IPS-NIHi11 (cell line): Measurements from ENCODE around the gene LYL1.

ENCODE experiments used
- DNase-seq: peaks from one replicate; pipeline ENCODE4 v3.0.0; 2012; ENCODE audit warnings: mixed read lengths, low spot score

The LYL1 gene

DNA sequence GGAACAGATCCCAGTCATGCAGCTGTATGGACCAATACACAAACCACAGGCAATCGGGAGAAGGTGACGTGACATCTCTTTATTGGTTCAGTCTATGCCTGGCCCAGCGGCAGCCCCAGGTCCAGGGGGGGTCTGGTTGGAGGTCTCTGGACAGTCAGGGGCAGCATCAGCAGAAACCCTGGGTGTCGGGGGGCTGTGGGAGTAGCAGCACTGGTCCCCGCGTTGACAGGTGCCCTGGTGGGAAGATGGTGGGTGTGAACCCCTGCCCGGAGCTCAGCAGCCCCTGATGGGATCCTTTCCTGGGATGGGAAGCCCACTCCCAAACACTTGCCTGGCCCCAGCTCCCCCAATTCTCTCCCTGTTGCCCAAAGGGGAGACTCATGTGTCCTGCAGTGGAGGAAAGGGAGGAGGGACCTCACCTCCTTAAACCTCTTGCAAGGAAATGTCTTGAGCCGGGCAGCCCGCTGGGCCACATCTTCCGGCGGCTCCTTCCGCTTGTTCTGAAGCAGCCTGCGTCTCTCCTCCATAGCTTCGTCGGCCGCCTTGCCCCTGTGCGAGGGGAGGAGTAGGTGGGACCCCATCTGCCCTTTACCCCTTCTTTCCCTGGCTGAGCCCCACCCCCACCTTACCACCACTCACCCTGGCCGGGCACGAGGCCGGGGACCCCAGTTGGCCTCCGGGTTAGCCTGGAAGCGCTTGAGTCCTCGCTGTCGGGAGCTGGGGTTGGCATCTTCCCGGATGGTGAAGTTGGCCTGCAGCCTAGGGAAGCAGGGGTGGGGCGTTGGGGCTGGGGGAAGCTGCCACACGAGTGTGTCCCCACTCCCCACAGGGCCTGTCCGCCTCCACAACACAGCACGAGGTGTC is 2.4 kb upstream of the LYL1 start:
- DNase-seq, result no peak

DNA sequence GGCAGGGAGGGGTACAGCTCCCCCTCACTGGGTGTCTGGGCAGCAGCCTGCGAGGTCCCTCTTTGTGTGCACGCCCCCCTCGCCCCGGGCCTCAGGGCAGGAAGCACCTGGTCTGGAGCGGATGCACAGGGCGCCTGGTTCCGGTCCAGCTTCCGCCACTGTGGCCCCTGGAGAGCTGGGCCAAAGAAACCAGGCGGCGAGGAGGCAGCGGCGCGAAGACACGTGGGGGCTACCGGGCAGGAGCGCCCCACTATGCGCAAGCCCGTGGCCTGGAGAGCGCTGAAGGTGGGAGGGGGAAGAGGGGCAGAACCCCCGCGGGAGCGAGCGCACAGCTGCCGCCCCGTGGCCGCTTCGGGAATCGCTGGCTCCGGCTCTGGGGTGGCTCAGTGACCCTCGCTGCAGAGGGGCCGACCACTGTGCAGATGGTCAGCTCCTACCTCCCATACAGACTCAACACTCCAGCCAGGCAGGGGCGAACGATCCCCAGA is 1.7 kb upstream of the LYL1 start:
- peak; percentile 89 for DNase-seq

DNA sequence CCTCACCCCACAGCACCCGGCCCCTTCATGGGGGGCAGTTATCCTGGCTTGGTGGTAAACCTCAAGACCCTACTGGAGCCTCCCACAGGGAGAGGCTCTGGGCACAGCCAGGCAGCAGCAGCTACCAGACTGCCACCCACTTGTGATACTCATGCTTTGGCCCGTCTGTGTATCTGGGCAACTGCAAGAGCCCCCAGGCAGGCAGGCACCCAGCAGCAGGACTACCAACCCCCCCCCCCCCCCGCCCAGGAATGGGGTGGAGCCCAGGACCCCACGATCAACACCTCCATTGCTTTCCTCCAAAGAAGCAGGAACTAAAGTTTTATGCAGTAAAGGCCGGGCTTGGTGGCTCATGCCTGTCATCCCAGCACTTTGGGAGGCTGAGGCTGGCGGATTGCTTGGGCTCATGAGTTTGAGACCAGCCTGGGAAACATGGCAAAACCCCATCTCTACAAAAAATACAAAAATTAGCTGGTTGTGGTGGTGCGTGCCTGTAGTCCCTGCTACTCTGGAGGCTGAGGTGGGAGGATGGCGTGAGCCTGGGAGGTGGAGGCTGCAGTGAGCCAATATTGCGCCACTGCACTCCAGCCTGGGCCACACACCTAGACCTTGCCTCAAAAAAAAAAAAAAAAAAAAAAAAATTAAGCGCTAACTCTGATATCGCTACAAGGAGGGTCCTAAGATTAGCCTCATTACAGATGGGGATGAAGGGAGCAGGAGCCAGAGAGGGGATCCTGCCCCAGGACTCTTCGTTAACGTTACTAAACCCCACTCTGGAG is 1.1 kb upstream of the LYL1 start:
- DNase-seq, result no peak

DNA sequence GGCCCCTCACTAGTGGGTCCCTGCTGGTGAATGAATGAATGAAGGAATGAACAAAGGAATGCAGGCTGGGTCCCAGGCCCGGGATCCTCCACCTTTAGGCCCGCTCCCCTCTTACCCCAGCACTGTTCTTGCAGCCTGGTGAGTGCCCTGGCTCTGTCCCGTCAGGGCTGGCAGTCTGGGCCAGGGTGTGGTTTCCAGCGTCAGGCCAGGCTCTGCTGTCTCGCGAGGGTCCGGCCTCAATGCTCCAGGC is 317 bp downstream of the LYL1 start:
- no peak for DNase-seq

DNA sequence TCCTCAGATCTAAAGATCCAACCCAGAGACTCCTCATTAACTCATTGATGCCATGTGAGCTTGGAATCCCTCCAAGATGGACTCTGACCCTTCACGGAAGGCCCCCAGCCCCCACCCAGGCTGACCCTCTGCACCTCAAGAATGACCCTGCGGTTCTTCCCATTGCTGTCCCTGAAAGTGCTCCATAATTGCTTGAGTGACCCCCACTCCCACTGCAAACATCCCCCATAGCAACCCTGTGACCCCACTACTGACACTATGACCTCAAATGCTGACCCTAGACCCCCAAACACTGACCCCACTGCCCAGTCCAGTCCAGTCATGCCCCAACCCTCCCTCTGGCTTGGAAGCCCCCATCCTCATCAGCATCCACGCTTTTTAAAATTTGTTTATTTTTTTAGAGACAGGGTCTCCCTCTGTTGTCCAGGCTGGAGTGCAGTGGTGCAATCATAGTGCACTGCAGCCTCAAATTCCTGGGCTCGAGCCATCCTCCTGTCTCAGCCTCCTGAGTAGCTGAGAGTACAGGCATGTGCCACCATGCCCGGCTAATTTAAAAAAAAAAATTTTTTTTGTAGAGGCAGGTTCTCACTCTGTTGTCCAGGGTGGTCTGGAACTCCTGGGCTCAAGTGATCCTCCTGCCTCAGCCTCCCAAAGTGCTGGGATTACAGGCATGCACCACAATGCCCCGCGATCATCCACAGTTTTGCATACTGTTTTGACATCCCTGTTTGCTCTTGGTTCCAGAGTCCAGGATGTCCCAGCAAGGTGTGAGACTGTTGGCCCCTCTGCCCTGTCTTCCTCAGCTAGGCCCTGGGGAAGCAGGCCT is 855 bp downstream of the LYL1 start:
- DNase-seq, result no peak

DNA sequence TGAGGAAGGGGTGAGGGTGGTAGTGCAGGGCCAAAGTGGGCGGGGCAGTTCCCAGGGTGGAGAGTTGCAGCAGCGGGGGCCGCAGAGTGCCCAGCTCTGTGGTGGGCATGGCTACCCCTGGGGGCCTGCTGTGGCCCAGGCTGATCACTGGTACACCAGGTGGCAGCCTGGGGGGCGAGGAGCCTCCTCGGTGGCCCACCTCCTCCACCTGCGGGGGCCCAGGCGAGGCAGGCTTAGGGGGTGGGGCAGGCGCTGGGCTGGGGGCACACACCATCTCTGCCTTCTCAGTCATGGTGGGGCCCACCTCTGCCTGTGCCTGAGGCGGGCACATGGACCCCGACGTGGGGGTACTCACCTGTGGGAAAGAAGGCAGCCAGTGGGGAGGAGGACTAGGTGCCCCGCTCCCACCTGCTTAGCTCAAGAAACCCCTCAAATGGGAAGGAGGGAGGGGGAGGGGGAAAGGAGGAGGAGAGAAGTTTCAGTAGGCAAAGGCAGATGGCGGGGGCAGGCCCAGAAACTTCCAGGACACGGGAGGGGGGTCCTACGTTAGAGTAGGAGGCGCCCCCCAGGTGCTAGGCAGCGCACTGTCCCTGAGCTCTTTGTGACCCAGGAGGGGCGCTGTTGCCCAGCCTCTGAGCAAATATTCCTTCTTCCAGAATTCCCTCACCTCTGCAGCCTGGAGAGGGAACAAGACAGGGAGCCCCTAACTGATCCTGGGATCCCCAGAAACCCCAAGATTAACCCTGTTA is 1.6 kb downstream of the LYL1 start:
- DNase-seq, result no peak

DNA sequence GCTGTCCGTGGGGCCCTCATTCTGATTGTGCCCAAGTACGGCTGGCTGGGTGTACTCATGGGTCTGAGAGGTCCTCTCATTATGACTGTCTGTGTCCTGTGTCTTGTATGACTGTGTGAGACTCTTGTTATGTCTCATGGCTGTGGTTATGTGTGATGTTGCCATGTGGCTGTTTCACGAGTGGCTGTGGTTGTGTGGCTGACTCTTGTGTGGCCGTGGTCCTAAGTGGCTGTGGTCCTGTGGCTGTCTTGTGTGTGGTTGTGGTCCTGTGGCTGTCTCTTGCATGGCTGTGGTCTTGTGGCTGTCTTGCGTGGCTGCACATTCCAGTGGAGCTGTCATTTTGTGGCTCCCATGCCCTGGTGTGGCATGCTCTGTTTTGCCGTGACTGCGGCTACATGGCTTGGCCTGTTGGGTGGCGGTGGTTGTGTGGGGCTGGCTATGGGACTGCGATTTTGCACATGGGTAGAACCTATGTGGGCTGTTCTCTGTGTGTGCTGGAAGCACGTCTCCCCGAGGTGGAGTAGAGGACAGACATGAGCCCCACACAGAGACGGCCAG is 2.5 kb downstream of the LYL1 start:
- DNase-seq, result no peak

DNA sequence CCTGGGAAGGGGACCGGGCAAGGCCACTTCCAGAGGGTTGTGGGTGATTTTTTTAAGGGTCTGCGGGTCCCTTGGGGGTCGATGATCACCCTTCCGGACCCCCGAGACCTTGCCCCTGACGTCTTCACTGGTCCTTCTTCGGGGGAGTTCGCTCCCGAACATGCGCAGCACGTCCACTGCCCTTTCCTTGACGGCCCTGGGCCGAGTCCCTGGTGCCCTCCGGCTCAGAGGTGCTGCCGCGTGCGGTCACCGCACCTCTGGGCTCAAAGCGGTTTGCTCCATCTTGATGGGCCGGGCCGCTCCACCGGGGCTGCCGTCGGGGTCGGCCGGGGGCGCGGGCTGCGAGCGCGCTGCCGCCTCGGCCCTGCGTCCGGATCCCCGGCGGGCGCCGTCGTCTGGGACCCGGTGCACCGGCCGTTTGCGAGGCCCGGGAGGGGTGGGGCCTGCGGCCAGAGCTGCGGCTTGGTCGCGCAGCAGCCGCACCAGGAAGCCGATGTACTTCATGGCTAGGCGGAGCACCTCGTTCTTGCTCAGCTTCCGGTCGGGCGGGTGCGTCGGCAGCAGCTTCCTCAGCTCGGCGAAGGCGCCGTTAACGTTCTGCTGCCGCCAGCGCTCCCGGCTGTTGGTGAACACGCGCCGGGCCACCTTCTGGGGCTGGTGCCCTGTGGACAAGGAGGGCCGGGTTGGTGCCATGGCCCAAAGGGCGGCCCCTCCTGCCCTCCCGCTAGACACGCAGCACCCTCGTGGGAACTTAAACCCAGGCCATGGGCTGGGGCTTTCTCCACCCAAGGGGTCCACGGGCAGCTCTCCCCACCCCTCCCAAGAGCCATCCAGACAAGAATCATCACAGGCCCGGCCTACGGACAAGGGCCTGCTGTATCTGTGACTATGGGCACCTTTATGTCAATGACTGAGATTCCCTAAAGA is 3.3 kb downstream of the LYL1 start:
- DNase-seq, result no peak

DNA sequence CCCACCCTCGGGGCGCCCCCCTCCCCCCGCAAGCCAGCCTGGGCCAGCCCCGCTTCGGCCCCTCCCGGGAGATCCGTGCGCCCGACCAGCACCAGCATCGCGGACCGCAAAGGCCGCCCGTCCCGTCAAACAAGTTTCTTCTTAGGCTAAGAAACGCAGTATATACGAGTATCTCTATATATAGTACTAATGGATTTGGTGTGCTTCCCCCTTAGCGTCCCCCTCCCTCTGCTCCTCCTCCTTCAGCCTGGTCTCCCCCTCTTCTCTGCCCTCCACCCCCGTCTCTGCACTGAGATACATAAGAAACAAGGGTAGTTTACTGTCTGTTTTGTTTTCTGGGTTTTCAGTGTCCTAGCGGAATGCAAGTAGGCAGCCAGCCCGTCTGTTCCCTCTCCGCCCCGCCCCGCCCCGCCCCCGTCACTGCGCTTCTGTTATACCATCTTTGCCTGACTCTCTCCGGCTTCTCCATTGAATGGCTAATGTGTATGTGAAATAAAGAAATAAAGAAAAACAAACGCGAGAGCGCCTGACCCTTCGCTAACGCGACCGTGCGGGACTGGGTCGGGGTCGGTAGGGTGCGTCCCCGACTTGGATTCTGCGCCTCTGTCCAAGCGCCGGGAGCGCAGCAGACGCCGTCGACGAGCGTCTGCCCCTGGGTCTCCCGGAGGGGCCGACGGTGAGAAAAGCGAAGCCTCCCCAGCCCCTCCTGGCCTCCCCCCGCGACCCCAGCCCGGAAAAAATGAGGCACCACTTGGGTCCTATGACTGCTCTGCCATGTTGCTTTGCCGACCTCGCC is 4.2 kb downstream of the LYL1 start:
- no peak for DNase-seq

DNA sequence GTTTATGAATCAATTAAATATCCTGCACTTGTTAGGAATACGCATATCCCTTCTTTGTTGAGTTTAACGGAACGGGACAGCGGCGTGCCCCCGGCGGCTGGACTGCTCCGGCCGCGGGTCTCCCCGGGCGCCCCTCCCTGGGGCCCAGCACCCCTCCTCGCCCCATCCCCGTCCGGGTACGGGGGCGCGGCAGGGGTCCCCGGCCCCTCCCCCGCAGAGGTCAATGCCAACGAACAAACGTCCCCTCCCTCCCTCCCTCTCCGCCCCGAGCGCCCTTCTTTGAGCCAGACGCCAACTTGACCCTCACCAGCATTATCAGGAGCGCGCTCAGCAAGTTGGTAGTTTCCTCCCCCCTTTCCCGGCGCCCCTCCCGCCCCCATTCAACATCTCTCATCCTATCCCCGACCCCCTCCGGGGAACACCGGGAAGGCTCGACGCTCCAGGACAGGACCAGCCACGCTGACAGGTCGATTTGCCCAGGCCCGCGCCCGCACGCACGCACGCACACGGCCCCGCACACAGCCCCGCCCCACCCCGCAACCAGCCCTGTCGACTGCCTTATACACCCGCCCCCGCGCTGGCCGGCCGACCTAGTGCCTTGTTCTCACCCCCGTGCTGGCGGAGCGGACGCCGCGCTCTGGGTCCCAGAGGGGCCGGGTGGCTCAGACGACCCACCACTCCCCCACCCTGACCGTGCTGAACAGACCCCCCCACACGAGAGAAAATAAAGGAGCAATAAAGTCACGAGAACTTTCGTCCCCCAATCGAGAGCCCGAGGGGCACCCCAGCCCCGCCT is 5.0 kb downstream of the LYL1 start:
- DNase-seq, result no peak

DNA sequence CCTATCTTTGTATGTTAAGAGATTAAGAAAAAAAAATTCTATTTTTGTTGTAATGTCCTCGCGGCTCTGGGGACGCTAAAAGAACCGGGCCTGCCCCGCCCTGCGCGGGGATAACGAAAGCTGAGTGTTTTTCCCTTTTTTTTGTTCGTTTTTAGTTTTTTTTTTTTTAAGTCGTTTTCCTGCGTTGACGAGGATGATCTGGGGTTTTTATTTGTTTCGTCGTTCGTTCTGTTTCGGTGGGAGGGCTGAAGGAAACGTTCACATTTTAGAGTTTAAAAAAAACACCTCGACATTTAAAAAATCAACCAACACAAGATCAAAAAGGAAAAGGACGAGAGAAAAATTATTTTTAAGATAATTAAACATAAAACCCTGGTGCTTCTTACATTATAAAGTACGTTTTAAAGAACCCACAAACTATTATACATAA is 5.6 kb downstream of the LYL1 start:
- no peak for DNase-seq

DNA sequence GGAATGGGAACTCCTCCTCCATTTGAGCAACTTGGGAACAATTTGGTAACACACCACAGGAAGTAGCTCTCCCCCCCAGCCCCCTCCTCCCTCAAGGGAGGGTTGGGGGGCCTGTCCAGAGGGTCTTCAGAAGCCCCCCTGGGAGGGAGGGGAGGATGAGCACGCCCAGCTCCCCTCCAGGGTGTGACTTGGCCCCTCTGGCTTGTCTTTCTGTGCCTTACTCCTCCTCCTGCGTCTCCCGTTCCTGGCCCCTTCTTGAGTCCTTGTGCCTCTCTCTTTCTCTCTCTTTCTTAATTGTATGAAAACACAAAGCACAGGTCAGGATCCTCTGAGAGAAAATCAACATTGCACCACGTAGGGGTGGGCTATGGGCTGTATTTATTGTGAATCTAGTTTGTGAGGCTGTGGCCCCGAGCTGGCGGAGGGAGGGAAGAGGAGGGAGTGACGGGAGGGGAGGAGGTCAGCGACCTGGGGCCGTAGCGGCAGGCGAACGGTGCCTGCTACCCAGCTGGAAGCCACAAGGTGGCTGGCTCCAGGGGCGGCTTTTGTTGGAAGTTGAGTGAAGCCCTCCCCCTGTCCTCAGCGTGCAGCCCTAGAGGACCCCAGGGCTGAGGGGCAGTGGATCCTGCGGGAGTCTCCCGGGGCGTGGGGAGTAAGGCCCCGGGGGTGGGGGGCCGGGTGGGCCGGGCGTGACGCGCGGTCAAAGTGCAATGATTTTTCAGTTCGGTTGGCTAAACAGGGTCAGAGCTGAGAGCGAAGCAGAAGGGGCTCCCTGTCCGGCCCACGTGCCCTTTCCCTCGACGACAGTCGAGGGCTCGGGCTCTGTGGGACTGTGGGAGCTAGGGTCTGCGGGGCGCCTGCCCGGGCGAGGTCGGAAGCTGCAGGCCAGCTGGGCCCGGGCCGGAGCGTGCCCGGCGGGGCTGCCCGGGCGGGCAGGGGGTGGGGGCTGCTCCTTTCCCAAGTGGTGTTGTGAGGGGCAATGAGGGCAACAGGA is 6.4 kb downstream of the LYL1 start:
- peak; percentile 77 for DNase-seq

DNA sequence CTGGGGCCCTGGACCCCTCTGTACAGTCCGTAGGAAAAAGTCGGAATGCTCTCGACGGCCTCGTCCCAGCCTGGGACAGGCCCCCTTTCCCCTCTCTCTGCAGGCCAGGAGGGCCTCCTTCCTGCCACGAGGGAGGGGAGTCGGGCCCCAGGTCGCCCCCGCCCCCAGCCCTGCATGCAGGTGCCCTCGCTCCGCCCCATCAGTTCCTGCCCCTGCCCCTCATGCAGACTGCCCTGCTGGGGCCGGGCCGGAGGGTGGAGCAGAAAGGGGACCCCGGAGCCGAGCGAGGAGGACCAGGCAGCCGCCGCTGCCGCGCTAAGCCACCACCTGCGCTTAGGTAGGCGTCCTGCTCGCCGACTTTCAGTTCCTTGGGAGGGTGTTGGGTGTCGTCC is 7.3 kb downstream of the LYL1 start:
- DNase-seq, result peak; percentile 54

DNA sequence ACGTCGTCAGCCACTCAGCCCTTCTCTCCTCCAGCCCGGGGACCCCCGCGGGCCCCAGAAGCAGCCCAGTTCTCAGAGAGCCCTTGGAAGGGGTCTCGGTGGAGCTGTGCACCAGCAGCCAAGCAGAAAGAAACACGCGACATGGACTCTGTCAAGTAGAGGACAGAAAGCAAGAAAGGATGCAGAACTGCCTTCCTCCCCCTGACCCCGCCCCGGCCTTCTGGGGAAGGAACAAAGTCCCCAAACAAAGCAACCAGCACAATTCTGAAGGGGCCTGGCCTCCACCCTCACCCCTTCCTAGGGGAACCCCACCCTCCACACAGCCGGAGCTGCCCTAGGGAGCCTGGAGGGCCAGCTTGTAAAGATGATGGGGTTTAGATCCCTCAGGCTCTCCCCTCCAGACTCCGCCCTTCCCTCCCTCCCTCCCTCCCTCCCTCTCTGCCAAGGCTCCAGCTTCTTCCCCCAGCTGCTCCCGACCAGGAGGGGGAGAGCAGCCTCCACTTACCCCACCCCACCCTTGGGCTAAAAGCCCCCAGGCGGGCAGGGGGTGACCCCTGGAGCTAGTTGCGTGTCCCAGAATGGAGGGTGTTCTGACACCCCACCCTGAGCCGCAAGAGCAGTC is 7.8 kb downstream of the LYL1 start:
- DNase-seq, result peak; percentile 63

DNA sequence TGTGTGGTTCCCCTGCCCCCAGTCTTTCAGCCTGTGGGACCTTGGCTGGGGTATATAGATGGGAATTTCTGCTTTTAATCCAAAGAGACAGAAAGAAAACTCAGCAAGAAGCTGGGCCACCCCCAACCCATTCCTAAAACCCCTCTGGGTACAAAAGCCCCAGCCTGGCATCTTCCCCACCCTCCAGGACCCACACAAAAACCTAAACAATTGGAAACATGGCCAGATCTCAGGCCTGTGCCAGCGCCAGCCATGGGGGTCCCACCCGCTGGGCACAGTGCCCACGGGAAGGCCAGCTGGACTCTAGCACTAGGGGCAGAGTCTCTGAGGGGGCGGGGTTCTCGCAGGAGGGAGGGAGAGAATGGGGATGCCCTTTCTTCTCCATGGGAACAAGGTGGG is 8.6 kb downstream of the LYL1 start:
- no peak for DNase-seq

DNA sequence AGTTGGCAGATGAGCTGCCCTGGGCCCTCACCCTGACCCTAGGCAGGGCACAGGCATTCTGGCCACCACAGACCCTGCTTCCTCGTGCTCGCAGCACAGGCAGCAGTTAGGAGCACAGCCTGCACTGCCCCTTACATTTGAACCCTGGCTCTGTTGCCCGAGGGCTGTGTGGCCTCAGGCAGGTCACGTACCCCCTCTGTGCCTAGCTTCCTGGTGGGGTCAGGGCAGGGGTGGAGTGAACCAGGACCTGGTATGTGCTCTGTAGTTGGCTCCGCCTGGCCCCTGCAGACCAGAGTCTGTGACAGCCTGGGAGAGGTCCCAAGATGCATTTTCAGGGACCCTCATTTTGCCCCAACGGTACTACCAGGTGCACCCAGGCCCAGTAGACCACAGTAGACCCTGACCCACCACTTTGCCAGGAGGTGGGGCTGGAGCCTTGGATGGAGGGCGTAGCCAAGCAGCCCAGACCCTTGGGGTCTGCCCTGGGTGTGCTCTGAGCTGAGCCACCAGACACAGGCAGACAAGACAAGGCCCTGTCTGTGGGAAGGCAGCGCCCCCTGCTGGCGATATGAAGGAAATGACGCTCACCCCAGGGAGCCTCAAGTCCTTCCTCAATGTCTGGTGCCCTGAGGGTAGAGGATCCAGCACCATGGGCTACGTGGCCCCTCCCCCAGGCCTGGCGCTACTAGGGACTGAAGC is 9.1 kb downstream of the LYL1 start:
- DNase-seq, result peak; percentile 87
